ENCODE measurements around the gene GKN1. TPM values are rescaled to one million over a fixed set of nuclear protein-coding genes. Genes with fewer than 3 reads are reported as not detected.
A peak's percentile ranks its signal among the peaks of the same experiment; 100 is the strongest.
"Not testable (repeated sequence)": the region's sequence is repeated elsewhere in the genome, so short reads cannot be mapped to it uniquely, and the experiment has no call there.

Gene GKN1
- total RNA-seq, 4 donors from 2014 or later: 2.5 TPM; not detected in 3

GRCh38 chr2:68943581-68944568 lies 30.6 kb upstream of the GKN1 start:
- Histone ChIP-seq H3K27ac (no peak overlapping the region), H3K9me3 (no peaks in the 10 kb centered on the region), H3K4me3 (no peak overlapping the region), H3K36me3 (no peaks in the 10 kb centered on the region), H3K27me3 (no peaks in the 10 kb centered on the region), H3K4me1 (peaks cover 0 to 9% (median 0%) of the 10 kb centered on the region in 3 donors)
- WGBS, 2 donors: 26 to 57% methylated on average over 12 to 15 of the region's 27 CpGs
- no peak for DNase-seq
- intact Hi-C loops (cut with DNase I): no loop called here
- TF ChIP-seq POLR2A (IDR thresholded peaks at IDR 0.05) (no peak), CTCF (IDR thresholded peaks at IDR 0.05) (peak; percentile 34 to 87 (median 74))

GRCh38 chr2:68946117-68946516 lies 28.3 kb upstream of the GKN1 start:
- H3K9me3 ChIP-seq: no peaks in the 10 kb centered on the region
- H3K27me3 ChIP-seq: no peaks in the 10 kb centered on the region
- 25 to 51% methylated on average over 3 of the region's 3 CpGs for WGBS, 2 donors
- H3K4me1 ChIP-seq: peaks cover 0 to 9% (median 0%) of the 10 kb centered on the region in 3 donors
- intact Hi-C loops (cut with DNase I): no loop called here
- no peak overlapping the region for H3K27ac ChIP-seq
- TF ChIP-seq CTCF (IDR thresholded peaks at IDR 0.05) (no peak), POLR2A (IDR thresholded peaks at IDR 0.05) (no peak)
- no peak for DNase-seq
- no peak overlapping the region for H3K4me3 ChIP-seq
- H3K36me3 ChIP-seq: no peaks in the 10 kb centered on the region

GRCh38 chr2:68948710-68949109 lies 25.7 kb upstream of the GKN1 start:
- no peak for DNase-seq
- 64 to 75% methylated on average over 1 of the region's 1 CpG for WGBS, 2 donors
- Histone ChIP-seq H3K27ac (no peak overlapping the region), H3K4me3 (no peak overlapping the region), H3K27me3 (no peaks in the 10 kb centered on the region), H3K9me3 (no peaks in the 10 kb centered on the region), H3K36me3 (no peaks in the 10 kb centered on the region), H3K4me1 (peaks cover 0 to 4% (median 0%) of the 10 kb centered on the region in 3 donors)
- intact Hi-C loops (cut with DNase I): no loop called here
- no peak for TF ChIP-seq CTCF (IDR thresholded peaks at IDR 0.05)
- TF ChIP-seq POLR2A (IDR thresholded peaks at IDR 0.05): no peak

- H3K9me3 ChIP-seq: no peaks in the 10 kb centered on the region
- no peak overlapping the region for H3K4me3 ChIP-seq
- H3K27me3 ChIP-seq: no peaks in the 10 kb centered on the region
- H3K4me1 ChIP-seq: no peaks in the 10 kb centered on the region
- 61 to 84% methylated on average over 4 of the region's 4 CpGs for WGBS, 2 donors
- intact Hi-C loops (cut with DNase I): no loop called here
- H3K27ac ChIP-seq: no peak overlapping the region
- H3K36me3 ChIP-seq: no peaks in the 10 kb centered on the region
- DNase-seq: no peak
- no peak for TF ChIP-seq POLR2A (IDR thresholded peaks at IDR 0.05)
- no peak for TF ChIP-seq CTCF (IDR thresholded peaks at IDR 0.05)
Observed at GRCh38 chr2:68951899-68952298, 22.5 kb upstream of the GKN1 start.

GRCh38 chr2:68952887-68953521 lies 21.4 kb upstream of the GKN1 start, which contains the start of gene GKN2:
Gene GKN2 (minus strand): TSS chr2:68952893. CDS start chr2:68952861, 32 bp downstream.
- H3K4me1 ChIP-seq: no peaks in the 10 kb centered on the region
- H3K27ac ChIP-seq: no peak within 1 kb of the TSS
- no peaks in the 10 kb centered on the region for H3K36me3 ChIP-seq
- 86 to 91% methylated on average over 4 of the region's 4 CpGs for WGBS, 2 donors
- no peak for TF ChIP-seq POLR2A (IDR thresholded peaks at IDR 0.05)
- TF ChIP-seq CTCF (IDR thresholded peaks at IDR 0.05): no peak
- intact Hi-C loops (cut with DNase I): no loop called here
- no peak for DNase-seq
- H3K9me3 ChIP-seq: no peaks in the 10 kb centered on the region
- no peak within 1 kb of the TSS for H3K4me3 ChIP-seq
- no peaks in the 10 kb centered on the region for H3K27me3 ChIP-seq

GRCh38 chr2:68955432-68955831 lies 19.0 kb upstream of the GKN1 start:
- DNase-seq; intact Hi-C loops (cut with DNase I); H3K4me3 ChIP-seq; H3K36me3 ChIP-seq; H3K27ac ChIP-seq; H3K27me3 ChIP-seq; H3K4me1 ChIP-seq; H3K9me3 ChIP-seq: not testable (repeated sequence)
- 96 to 97% methylated on average over 5 of the region's 5 CpGs for WGBS, 2 donors
